ENCODE data around the gene TTC27. TPM values are rescaled to one million over a fixed set of nuclear protein-coding genes. Genes with fewer than 3 reads are reported as not detected.

TTC27 gene
- total RNA-seq, 4 donors from 2014 or later, result 10.5 to 46.2 (median 17.9) TPM

GRCh38 chr2:32647180-32647651, 19.4 kb downstream of the TTC27 start:
- DNase-seq, result no peak
- TF ChIP-seq CTCF (IDR thresholded peaks at IDR 0.05) (no peak), POLR2A (IDR thresholded peaks at IDR 0.05) (no peak)
- intact Hi-C loops (cut with DNase I; ENCODE audit: low total_unique reads), result no loop called here
- no peaks in the 10 kb centered on the region for H3K27me3 ChIP-seq
- no peaks in the 10 kb centered on the region for H3K9me3 ChIP-seq
- H3K27ac ChIP-seq, result no peak overlapping the region
- H3K36me3 ChIP-seq, result no peaks in the 10 kb centered on the region
- no peaks in the 10 kb centered on the region for H3K4me1 ChIP-seq
- no peak overlapping the region for H3K4me3 ChIP-seq

DNA sequence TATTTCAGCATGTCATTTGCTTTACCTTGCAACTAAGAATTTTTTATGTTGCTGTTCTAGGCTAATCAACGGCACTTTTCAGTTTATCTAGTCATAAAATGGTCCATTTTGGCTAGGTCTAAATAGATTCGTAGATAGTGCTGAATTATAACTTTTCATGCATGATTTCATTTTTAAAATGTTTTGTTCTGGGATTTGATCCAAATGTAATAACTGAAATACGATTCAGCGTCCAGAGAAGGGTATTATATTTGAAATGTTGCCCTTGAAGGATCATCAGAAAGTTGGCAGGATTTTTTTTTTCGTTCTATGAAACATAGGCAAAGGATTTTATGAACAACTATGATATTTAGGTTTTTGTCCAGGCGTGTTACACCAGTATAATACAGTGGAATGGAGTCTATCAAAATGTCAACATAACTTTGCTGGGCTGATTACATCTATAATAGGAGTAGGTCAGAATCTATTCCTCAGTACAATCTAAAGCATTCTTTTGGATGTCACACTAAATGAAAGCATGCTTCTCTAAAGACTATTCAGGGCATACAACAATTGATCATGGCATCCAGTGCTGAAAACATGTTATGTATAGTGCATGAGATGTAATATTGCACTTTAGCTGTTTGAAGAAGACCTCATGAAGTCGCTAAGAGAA, 24.8 kb downstream of the TTC27 start:
- intact Hi-C loops (cut with DNase I; ENCODE audit: low total_unique reads), result no loop called here
- Histone ChIP-seq H3K27ac (no peak overlapping the region), H3K27me3 (no peaks in the 10 kb centered on the region), H3K36me3 (no peaks in the 10 kb centered on the region), H3K9me3 (no peaks in the 10 kb centered on the region), H3K4me3 (no peak overlapping the region), H3K4me1 (no peaks in the 10 kb centered on the region)
- TF ChIP-seq POLR2A (IDR thresholded peaks at IDR 0.05) (no peak), CTCF (IDR thresholded peaks at IDR 0.05) (no peak)
- DNase-seq, result no peak

- intact Hi-C loops (cut with DNase I; ENCODE audit: low total_unique reads), result no loop called here
Measured at GRCh38 chr2:32656069-32656468, 28.2 kb downstream of the TTC27 start.

GRCh38 chr2:32663864-32664263, 36.0 kb downstream of the TTC27 start:
- no peaks in the 10 kb centered on the region for H3K4me1 ChIP-seq
- intact Hi-C loops (cut with DNase I; ENCODE audit: low total_unique reads), result no loop called here
- no peaks in the 10 kb centered on the region for H3K9me3 ChIP-seq
- no peak overlapping the region for H3K27ac ChIP-seq
- no peaks in the 10 kb centered on the region for H3K27me3 ChIP-seq
- no peaks in the 10 kb centered on the region for H3K36me3 ChIP-seq
- no peak for TF ChIP-seq CTCF (IDR thresholded peaks at IDR 0.05)
- no peak for TF ChIP-seq POLR2A (IDR thresholded peaks at IDR 0.05)
- no peak for DNase-seq
- no peak overlapping the region for H3K4me3 ChIP-seq

More at GRCh38 chr2:32656069-32656468, 28.2 kb downstream of the TTC27 start:
- TF ChIP-seq CTCF (IDR thresholded peaks at IDR 0.05), result no peak
- TF ChIP-seq POLR2A (IDR thresholded peaks at IDR 0.05), result no peak
- no peaks in the 10 kb centered on the region for H3K4me1 ChIP-seq
- no peak for DNase-seq
- no peak overlapping the region for H3K27ac ChIP-seq
- no peaks in the 10 kb centered on the region for H3K27me3 ChIP-seq
- no peaks in the 10 kb centered on the region for H3K36me3 ChIP-seq
- H3K9me3 ChIP-seq, result no peaks in the 10 kb centered on the region
- H3K4me3 ChIP-seq, result no peak overlapping the region

- Histone ChIP-seq H3K4me1 (no peaks in the 10 kb centered on the region), H3K27ac (no peak overlapping the region), H3K9me3 (no peaks in the 10 kb centered on the region), H3K4me3 (no peak overlapping the region), H3K36me3 (no peaks in the 10 kb centered on the region), H3K27me3 (no peaks in the 10 kb centered on the region)
- DNase-seq, result no peak
- intact Hi-C loops (cut with DNase I; ENCODE audit: low total_unique reads), result no loop called here
- TF ChIP-seq POLR2A (IDR thresholded peaks at IDR 0.05) (no peak), CTCF (IDR thresholded peaks at IDR 0.05) (no peak)
Measured at GRCh38 chr2:32666704-32667103, 38.9 kb downstream of the TTC27 start.

All from uterus (tissue), 4 donors.